K562 (cell line): ENCODE measurements around the gene SRCAP. TPM values are rescaled to one million over a fixed set of nuclear protein-coding genes. Genes with fewer than 3 reads are reported as not detected.

ENCODE experiments used
- CBX1 ChIP-seq: sonication (generic); IDR thresholded peaks from 2 replicates; pipeline ENCODE4 v1.6.1; 2016; ENCODE audit warnings: antibody characterized with exemption, low read depth, mild to moderate bottlenecking
- ESRRA ChIP-seq: fragments of 450-650 bp; IDR thresholded peaks from 2 replicates; pipeline ENCODE4 v1.6.1; 2014; ENCODE audit warnings: low read depth, mild to moderate bottlenecking, moderate library complexity, borderline replicate concordance
- EZH2 ChIP-seq: IDR thresholded peaks from 2 replicates; pipeline ENCODE4 v1.6.1; 2012; ENCODE audit warnings: low read depth, mild to moderate bottlenecking, inconsistent platforms, low read length, borderline replicate concordance
- FOXJ3 ChIP-seq: sonication (generic); formaldehyde crosslinking; IDR thresholded peaks from 2 replicates; pipeline ENCODE4 v1.4.0; 2020; ENCODE audit warnings: mild to moderate bottlenecking, missing genetic modification reagents
- GABPB2 ChIP-seq: fragments of 250-450 bp; sonication (Bioruptor Pico); conservative IDR thresholded peaks from 2 replicates; pipeline ENCODE4 v1.5.1; 2021; ENCODE audit warnings: mild to moderate bottlenecking
- KAT8 ChIP-seq: fragments of 450-650 bp; IDR thresholded peaks from 2 replicates; pipeline ENCODE4 v1.6.1; 2016; ENCODE audit warnings: low read depth, mild to moderate bottlenecking
- L3MBTL2 ChIP-seq: fragments of 450-650 bp; IDR thresholded peaks from 2 replicates; pipeline ENCODE4 v1.6.1; 2016; ENCODE audit warnings: mild to moderate bottlenecking, moderate library complexity
- MAZ ChIP-seq, 2 experiments: fragments of 450-650 bp in 1 of 2; sonication (generic) in 1 of 2; formaldehyde crosslinking; IDR thresholded peaks in 1 of 2; conservative IDR thresholded peaks in 1 of 2; 2 replicates each; pipeline versions ENCODE4 v1.4.0 to v1.5.0; 2020; ENCODE audit warnings: mild to moderate bottlenecking in 1 of 2, missing genetic modification reagents in 1 of 2
- MTA2 ChIP-seq: fragments of 450-650 bp; IDR thresholded peaks from 2 replicates; pipeline ENCODE4 v1.6.1; 2016; ENCODE audit warnings: low read depth
- MTA3 ChIP-seq: fragments of 450-650 bp; formaldehyde crosslinking; IDR thresholded peaks from 2 replicates; pipeline ENCODE4 v1.6.1; 2017; ENCODE audit warnings: mild to moderate bottlenecking, borderline replicate concordance
- NCOR1 ChIP-seq: fragments of 450-650 bp; IDR thresholded peaks from 2 replicates; pipeline ENCODE4 v1.6.1; 2016; ENCODE audit warnings: mild to moderate bottlenecking, moderate library complexity
- NRF1 ChIP-seq, 2 experiments: fragments of 450-650 bp; IDR thresholded peaks in 1 of 2; conservative IDR thresholded peaks in 1 of 2; 2 replicates each; pipeline ENCODE4 v1.6.1; 2014; ENCODE audit warnings: mild to moderate bottlenecking in 2 of 2
- RAD21 ChIP-seq, 2 experiments: fragments of 250-450 bp in 1 of 2; fragments of 450-650 bp in 1 of 2; sonication (Bioruptor Pico) in 1 of 2; formaldehyde crosslinking in 1 of 2; IDR thresholded peaks in 1 of 2; conservative IDR thresholded peaks in 1 of 2; 2 replicates each; pipeline versions ENCODE4 v1.4.0 to v1.8.0; 2020 to 2022; ENCODE audit warnings: mild to moderate bottlenecking in 2 of 2, moderate library complexity in 1 of 2
- TBP ChIP-seq: optimal IDR thresholded peaks from 2 replicates; pipeline ENCODE3; 2011; ENCODE audit warnings: low read depth, low read length, improper control_type of control experiment
- THAP7 ChIP-seq: fragments of 250-450 bp; sonication (Bioruptor Pico); IDR thresholded peaks from 2 replicates; pipeline ENCODE4 v1.5.0; 2021
- TSC22D4 ChIP-seq: fragments of 450-650 bp; IDR thresholded peaks from 2 replicates; pipeline ENCODE4 v1.6.1; 2016; ENCODE audit warnings: missing genetic modification characterization, missing biosample characterization, control low read depth
- ZNF282 ChIP-seq: sonication (generic); formaldehyde crosslinking; IDR thresholded peaks from 2 replicates; pipeline ENCODE4 v1.8.1; 2023; ENCODE audit warnings: missing genetic modification reagents
- polyA plus RNA-seq, 8 experiments: library from polyadenylated mRNA; depleted of rRNA in 4 of 8; stranded (reverse) in 5 of 8; unstranded in 3 of 8; fragments of >200 nt; fragmentation: Nextera tagmentation in 2 of 8; fragmentation: Illumina TruSeq in 1 of 8; extraction: Ambion mirVana in 2 of 8; extraction: Trizol in 1 of 8; gene quantifications; 2 replicates each; pipeline versions ENCODE4 v1.2.1 to v1.2.3, GENCODE V29; 2011 to 2014; ENCODE audit warnings: inconsistent platforms in 1 of 8, missing spikeins in 1 of 8
- total RNA-seq, 7 experiments: library from RNA; depleted of rRNA in 6 of 7; stranded (reverse); fragments of >200 nt in 6 of 7; fragmentation: Illumina TruSeq in 2 of 7; extraction: Trizol in 2 of 7; gene quantifications; 2 replicates each; pipeline versions ENCODE4 v1.2.1 to v1.2.3, GENCODE V29; 2011 to 2021; ENCODE audit warnings: low replicate concordance in 1 of 7
- TF ChIP-seq, protein P1 (sequence below): fragments of 450-650 bp; IDR thresholded peaks from one replicate; pipeline ENCODE4 v1.6.1; 2018; ENCODE audit warnings: mild to moderate bottlenecking, moderate library complexity; ENCODE audit not compliant: partially characterized antibody
- TF ChIP-seq, protein P2 (sequence below): fragments of 450-650 bp; conservative IDR thresholded peaks from 2 replicates; pipeline ENCODE4 v1.6.1; 2016; ENCODE audit warnings: missing genetic modification characterization, low read depth, mild to moderate bottlenecking, control low read depth, missing compliant biosample characterization
- TF ChIP-seq, protein P3 (sequence below), 2 experiments: IDR thresholded peaks; 2 replicates each; pipeline ENCODE4 v1.6.1; 2011; ENCODE audit warnings: borderline replicate concordance in 1 of 2, control low read depth in 1 of 2, low read depth in 1 of 2, low read length in 1 of 2, mild to moderate bottlenecking in 1 of 2, mixed read lengths in 1 of 2, moderate library complexity in 1 of 2; ENCODE audit not compliant: insufficient read depth in 1 of 2, insufficient read length in 1 of 2, poor library complexity in 1 of 2, severe bottlenecking in 1 of 2; ENCODE audit errors: extremely low read depth in 1 of 2
- TF ChIP-seq, protein P4 (sequence below): sonication (generic); formaldehyde crosslinking; IDR thresholded peaks from 2 replicates; pipeline ENCODE4 v1.8.1; 2023; ENCODE audit warnings: mild to moderate bottlenecking, missing genetic modification reagents

Gene SRCAP
- total and polyA plus RNA-seq, 9 of the 15 experiments (the other 6 are each of a cell fraction or from before 2014, with no cell fraction given) = 0.21 to 62.6 (median 5.8) TPM

DNA sequence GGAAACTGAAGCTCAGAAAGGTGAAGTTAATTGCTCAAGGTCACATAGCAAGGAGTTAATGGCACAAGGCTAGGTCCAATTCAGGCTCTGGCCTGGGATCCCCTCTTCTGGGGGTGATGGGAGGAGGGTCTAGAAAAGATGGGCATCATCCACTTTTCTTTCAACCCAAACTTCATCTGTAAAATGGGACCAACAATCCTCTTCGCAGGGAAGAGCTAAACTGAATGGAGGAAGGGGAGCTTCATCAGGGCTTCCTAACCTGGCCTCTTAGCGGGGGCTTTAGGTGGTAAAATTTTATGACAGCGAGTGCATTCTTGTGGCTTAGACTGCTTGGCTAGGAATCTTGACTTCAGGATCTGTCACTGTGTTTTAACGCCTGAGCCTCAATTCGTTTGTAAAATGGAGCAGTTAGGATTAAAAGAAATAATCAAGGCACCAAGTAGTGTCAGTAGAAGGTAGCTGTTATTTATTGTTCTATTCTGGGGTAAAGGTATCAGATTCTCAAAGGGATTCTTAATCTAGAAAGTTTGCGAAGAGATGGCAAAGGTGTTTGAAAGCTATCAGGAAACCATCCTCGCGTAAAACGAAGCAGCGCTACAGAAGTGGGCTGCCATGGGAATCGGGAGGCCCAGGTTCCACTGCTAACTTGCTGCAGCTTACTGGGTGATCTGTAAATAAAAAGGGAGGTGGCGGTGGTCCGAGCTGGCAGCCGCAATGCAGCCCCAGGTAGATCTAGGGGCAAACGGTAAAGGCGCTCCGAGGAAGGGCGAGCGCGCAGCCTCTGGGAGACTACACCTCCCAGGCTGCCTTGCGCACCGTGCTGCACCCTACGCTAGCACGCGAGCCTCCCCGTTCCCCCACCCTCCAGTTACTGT, 1.5 kb upstream of the SRCAP start (continued):
- TF ChIP-seq TSC22D4 (tag) (no peak), TBP (no peak), THAP7 (CRISPR knock-in tag) (no peak), EZH2 (no peak), MTA3 (no peak), RAD21 (CRISPR knock-in tag; conservative IDR thresholded peaks at IDR 0.05 in 1 of 2, IDR thresholded peaks at IDR 0.05 in 1 of 2) (no peak), CBX1 (no peak), KAT8 (no peak), ZNF282 (no peak; the same call in 1 of the 2 replicates), ESRRA (0 out of 2 replicates have a peak, but pooled peaks have one; percentile 12), FOXJ3 (CRISPR knock-in tag) (no peak), MTA2 (no peak), NRF1 (conservative IDR thresholded peaks at IDR 0.05 in 1 of 2, IDR thresholded peaks at IDR 0.05 in 1 of 2) (no peak), GABPB2 (CRISPR knock-in tag) (no peak), L3MBTL2 (peak; percentile 61), MAZ (CRISPR knock-in tag; conservative IDR thresholded peaks at IDR 0.05 in 1 of 2, IDR thresholded peaks at IDR 0.05 in 1 of 2) (no peak), NCOR1 (no peak)
- TF ChIP-seq, protein P1, sequence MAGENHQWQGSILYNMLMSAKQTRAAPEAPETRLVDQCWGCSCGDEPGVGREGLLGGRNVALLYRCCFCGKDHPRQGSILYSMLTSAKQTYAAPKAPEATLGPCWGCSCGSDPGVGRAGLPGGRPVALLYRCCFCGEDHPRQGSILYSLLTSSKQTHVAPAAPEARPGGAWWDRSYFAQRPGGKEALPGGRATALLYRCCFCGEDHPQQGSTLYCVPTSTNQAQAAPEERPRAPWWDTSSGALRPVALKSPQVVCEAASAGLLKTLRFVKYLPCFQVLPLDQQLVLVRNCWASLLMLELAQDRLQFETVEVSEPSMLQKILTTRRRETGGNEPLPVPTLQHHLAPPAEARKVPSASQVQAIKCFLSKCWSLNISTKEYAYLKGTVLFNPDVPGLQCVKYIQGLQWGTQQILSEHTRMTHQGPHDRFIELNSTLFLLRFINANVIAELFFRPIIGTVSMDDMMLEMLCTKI = no peak
- TF ChIP-seq, protein P2, sequence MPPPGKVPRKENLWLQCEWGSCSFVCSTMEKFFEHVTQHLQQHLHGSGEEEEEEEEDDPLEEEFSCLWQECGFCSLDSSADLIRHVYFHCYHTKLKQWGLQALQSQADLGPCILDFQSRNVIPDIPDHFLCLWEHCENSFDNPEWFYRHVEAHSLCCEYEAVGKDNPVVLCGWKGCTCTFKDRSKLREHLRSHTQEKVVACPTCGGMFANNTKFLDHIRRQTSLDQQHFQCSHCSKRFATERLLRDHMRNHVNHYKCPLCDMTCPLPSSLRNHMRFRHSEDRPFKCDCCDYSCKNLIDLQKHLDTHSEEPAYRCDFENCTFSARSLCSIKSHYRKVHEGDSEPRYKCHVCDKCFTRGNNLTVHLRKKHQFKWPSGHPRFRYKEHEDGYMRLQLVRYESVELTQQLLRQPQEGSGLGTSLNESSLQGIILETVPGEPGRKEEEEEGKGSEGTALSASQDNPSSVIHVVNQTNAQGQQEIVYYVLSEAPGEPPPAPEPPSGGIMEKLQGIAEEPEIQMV = no peak
- TF ChIP-seq, protein P3, sequence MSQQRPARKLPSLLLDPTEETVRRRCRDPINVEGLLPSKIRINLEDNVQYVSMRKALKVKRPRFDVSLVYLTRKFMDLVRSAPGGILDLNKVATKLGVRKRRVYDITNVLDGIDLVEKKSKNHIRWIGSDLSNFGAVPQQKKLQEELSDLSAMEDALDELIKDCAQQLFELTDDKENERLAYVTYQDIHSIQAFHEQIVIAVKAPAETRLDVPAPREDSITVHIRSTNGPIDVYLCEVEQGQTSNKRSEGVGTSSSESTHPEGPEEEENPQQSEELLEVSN (IDR thresholded peaks at IDR 0.05; ENCODE audit: borderline replicate concordance in 1 of 2, extremely low read depth in 1 of 2, insufficient read depth in 1 of 2, insufficient read length in 1 of 2, low read depth in 1 of 2, low read length in 1 of 2, poor library complexity in 1 of 2, severe bottlenecking in 1 of 2) = peak; percentile 40 to 51
- TF ChIP-seq, protein P4, sequence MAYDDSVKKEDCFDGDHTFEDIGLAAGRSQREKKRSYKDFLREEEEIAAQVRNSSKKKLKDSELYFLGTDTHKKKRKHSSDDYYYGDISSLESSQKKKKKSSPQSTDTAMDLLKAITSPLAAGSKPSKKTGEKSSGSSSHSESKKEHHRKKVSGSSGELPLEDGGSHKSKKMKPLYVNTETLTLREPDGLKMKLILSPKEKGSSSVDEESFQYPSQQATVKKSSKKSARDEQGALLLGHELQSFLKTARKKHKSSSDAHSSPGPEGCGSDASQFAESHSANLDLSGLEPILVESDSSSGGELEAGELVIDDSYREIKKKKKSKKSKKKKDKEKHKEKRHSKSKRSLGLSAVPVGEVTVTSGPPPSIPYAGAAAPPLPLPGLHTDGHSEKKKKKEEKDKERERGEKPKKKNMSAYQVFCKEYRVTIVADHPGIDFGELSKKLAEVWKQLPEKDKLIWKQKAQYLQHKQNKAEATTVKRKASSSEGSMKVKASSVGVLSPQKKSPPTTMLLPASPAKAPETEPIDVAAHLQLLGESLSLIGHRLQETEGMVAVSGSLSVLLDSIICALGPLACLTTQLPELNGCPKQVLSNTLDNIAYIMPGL = peak; percentile 50; the same call in 1 of the 2 replicates
